Inferior parietal cortex (tissue), 1 donor: ENCODE results near the gene RANBP2.

Experiments used
- DNase-seq: peaks from one replicate; pipeline ENCODE4 v3.0.0-alpha.2; 2016; ENCODE audit errors: extremely low spot score

RANBP2 gene

DNA sequence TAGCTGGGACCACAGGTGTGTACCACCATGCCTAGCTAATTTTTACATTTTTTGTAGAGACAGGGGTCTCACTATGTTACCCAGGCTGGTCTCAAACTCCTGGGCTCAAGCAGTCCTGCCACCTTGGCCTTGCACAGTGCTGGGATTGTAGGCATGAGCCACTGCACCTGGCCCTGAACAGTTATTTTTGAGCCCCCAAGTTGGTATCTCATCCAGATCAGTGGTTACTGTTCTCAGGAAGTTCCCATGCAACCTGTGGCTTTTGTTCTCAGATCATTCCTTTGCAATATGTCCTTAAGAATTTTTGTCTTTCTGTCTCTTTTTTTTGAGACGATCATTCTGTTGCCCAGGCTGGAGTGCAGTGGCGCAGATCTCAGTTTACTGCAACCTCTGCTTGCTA is 59.6 kb downstream of the RANBP2 start:
- DNase-seq, result no peak

DNA sequence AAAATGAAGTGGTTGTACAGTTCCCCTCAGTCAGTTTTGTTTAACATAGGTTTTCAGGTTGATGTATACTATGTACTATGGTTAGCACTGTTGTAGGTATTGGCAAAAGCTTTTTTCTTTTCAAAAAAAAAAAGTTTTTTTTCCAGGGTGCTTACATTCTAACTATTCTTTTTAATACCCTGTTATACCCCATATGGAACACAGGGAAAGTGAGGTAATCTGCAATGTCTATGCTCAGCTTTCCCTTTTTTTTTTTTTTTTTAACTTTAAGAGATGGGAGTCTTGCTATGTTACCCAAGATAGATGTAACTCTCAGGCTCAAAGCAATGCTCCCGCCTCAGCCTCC is 66.7 kb downstream of the RANBP2 start:
- no peak for DNase-seq

DNA sequence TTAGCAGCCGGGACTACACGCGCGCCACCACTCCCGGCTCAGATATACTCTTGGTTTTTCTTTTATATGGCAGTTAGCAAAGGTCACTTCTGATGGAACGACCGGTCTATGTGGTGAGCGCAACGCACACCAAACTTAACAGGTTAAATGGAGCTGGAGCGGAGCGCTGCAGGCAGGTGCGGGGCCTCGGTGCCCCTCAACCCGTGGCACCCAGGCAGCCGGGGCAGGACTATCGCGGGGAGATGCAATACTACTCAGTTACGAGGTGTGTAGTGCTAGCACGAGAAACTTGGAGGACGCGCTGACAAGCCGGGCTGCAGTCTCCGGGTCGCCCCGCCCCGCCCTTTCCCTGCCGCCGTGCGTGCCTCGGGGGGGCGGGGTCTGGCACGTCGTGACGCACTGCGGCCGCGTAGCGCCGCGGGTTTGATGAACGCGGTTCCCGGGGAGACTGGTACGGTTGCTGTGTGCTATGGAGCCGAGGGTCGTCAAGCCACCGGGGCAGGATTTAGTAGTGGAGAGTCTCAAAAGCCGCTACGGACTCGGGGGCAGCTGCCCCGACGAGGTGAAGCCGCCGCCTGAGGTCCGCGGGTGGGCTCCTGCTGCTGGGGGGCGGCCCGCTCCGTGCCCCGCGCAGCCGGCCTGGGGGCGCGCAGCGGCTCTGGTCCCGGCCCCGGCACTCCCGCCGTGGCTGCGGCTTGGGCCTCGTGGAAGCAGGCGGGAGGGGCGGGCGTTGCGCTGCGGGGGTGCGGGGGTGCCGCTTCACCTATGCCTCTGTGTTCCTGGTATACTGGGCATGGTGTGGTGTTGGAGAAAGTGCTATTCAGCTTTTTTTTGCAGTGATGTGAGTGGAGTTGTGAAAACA is 67.3 kb downstream of the RANBP2 start, which contains the start of gene CCDC138:
Gene CCDC138 (plus strand): TSS at position 418 of the 862 bp plus-strand sequence. CDS start 52 bp downstream, at position 470.
- peak; percentile 76 for DNase-seq

- no peak for DNase-seq
Measured at GRCh38 chr2:108787216-108787541, 67.9 kb downstream of the RANBP2 start.

DNA sequence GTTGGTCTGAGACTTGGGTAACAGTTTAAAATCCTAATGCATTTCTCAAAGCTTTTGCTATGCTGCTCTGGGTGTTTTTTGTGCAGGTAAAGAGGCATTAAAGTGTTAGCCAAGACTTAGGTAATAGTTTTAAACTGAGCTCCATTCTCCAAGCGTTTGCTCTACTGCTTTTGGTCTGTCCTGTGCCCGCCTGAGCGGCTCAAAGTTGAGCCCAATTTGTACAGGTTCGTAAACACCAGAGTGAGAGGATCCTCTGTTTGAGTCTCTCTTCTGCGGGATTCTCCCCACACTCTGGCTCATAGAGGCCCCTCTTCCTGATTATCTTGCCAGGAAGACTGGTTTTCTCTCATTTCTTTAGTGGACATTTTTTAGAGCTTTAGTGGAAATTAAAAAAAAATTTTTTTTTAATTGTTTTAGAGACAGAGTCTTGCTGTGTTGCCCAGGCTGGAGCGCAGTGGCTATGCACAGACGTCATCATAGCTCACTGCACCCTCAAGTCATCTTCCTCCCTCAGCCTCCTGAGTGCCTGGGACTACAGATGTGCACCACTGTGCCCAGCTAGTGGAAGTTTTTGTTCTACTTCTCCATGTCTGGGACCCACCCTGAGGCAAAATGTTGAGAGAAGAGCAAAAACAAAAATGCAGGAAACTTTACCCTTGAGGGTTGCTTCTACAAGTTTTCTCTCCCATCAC is 83.9 kb downstream of the RANBP2 start:
- no peak for DNase-seq

GRCh38 chr2:108805032-108805431 is 85.8 kb downstream of the RANBP2 start:
- DNase-seq, result no peak

GRCh38 chr2:108805782-108806181 is 86.5 kb downstream of the RANBP2 start:
- peak; percentile 32 for DNase-seq

GRCh38 chr2:108806371-108807113 is 87.3 kb downstream of the RANBP2 start:
- no peak for DNase-seq

DNA sequence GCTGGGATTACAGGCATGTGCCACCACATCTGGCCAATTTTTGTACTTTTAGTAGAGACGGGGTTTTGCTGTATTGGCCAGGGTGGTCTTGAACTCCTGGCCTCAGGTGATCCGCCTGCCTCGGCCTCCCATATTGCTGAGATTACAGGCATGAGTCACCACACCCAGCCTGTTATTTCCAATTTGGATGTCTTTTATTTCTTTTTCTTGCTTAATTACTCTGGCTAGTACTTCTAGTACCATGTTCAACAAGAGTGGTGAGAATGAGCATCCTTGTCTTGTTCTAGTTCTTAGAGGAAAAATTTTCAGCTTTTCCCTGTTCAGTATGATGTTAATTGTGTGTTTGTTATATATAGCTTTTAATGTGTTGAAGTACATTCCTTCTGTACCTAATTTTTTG is 90.7 kb downstream of the RANBP2 start:
- no peak for DNase-seq

- no peak for DNase-seq
Measured at GRCh38 chr2:108810993-108811957, 92.0 kb downstream of the RANBP2 start.

GRCh38 chr2:108813732-108814131 is 94.5 kb downstream of the RANBP2 start:
- DNase-seq, result no peak

- no peak for DNase-seq
Measured at GRCh38 chr2:108820482-108820881, 101.2 kb downstream of the RANBP2 start.

GRCh38 chr2:108823286-108823685 is 104.0 kb downstream of the RANBP2 start:
- DNase-seq, result no peak

GRCh38 chr2:108824316-108825070 is 105.2 kb downstream of the RANBP2 start:
- DNase-seq, result no peak

DNA sequence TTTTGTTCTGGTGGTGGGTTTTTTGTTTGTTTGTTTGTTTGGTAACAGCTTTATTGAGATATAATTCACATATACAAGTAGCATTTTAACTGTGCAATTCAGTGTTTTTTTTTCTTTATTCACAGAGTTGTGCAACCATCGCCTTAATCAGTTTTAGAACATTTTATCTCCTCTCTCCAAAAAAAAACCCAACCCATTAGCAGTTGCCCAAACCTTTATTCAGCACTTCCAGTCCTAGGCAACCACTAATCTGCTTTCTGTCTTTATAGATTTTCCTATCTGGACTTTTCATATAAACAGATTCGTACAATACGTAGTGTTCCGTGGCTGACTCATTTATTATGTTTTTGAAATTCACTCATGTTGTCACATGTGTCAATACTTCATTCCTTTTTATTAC is 106.0 kb downstream of the RANBP2 start:
- DNase-seq, result no peak

- no peak for DNase-seq
Measured at GRCh38 chr2:108825736-108826135, 106.5 kb downstream of the RANBP2 start.

GRCh38 chr2:108829578-108830310 is 110.5 kb downstream of the RANBP2 start:
- no peak for DNase-seq

GRCh38 chr2:108833219-108833618 is 113.9 kb downstream of the RANBP2 start:
- no peak for DNase-seq

DNA sequence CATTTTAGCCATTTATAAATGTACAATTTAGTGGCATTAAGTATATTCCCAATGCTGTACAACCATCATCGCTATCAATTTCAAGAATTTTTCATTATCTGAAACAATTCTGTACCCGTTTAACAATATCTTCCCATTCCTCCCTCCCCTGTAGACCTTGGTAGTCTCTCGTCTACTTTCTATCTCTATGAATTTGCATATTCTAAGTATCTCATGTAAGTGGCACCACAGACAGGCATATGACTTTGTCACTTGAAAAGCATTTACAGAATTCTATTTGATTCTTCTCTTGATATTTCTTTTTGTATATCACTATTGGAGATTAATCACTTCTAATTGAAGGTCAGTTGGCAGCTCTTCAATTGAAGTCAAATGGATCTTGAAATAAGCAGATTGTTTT is 115.3 kb downstream of the RANBP2 start:
- no peak for DNase-seq

DNA sequence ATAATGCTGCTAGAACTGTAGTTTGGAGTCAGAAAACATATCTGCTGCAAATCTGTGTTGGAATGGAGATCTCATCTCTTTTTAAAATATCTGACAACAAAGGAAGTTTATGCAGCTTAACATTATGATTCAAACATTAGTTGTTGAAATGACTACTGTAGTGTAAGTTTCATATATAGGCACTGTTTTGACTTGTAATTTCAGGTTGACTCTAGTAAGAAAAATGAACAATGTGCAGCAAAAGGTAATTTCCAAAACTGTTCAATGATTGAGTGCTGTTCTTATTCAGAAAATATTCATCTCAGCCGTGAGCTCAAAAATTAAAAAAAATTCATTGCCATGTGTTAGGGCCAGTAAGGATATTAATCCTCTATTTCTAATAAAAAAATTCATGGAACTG is 115.8 kb downstream of the RANBP2 start:
- DNase-seq, result no peak
